WTC11 (cell line): ENCODE results near the gene TBC1D24. TPM values are rescaled to one million over a fixed set of nuclear protein-coding genes. Genes with fewer than 3 reads are reported as not detected.

ENCODE experiments used
- ATF1 ChIP-seq: sonication (generic); formaldehyde crosslinking; IDR thresholded peaks from 2 replicates; pipeline ENCODE4 v1.8.1; 2023; ENCODE audit warnings: mild to moderate bottlenecking, moderate library complexity, missing genetic modification reagents
- CREM ChIP-seq: sonication (generic); formaldehyde crosslinking; IDR thresholded peaks from 2 replicates; pipeline ENCODE4 v1.8.1; 2022; ENCODE audit warnings: mild to moderate bottlenecking, missing genetic modification reagents, moderate library complexity
- E2F4 ChIP-seq: sonication (generic); formaldehyde crosslinking; IDR thresholded peaks from 2 replicates; pipeline ENCODE4 v1.8.1; 2022; ENCODE audit warnings: low read depth, mild to moderate bottlenecking, moderate library complexity, missing genetic modification reagents, borderline replicate concordance
- ETV6 ChIP-seq: sonication (generic); formaldehyde crosslinking; IDR thresholded peaks from 2 replicates; pipeline ENCODE4 v1.8.1; 2022; ENCODE audit warnings: mild to moderate bottlenecking, missing genetic modification reagents
- FOXP4 ChIP-seq: sonication (generic); formaldehyde crosslinking; IDR thresholded peaks from 2 replicates; pipeline ENCODE4 v1.8.0; 2022; ENCODE audit warnings: mild to moderate bottlenecking, missing genetic modification reagents
- GRHL2 ChIP-seq: fragments of 250-450 bp; sonication (Bioruptor Pico); IDR thresholded peaks from 2 replicates; pipeline ENCODE4 v1.8.0; 2022; ENCODE audit warnings: mild to moderate bottlenecking, moderate library complexity; ENCODE audit not compliant: insufficient replicate concordance, severe bottlenecking
- HMGXB4 ChIP-seq: sonication (generic); formaldehyde crosslinking; IDR thresholded peaks from 2 replicates; pipeline ENCODE4 v1.8.1; 2023; ENCODE audit warnings: mild to moderate bottlenecking, moderate library complexity, missing genetic modification reagents
- JAZF1 ChIP-seq: fragments of 250-450 bp; sonication (Bioruptor Pico); IDR thresholded peaks from 2 replicates; pipeline ENCODE4 v1.9.0; 2021; ENCODE audit warnings: moderate library complexity, mild to moderate bottlenecking, inconsistent platforms
- NR2C2 ChIP-seq: sonication (generic); formaldehyde crosslinking; IDR thresholded peaks from 2 replicates; pipeline ENCODE4 v1.8.0; 2022; ENCODE audit warnings: mild to moderate bottlenecking, missing genetic modification reagents
- PRRX2 ChIP-seq: fragments of 250-450 bp; sonication (Bioruptor Pico); IDR thresholded peaks from 2 replicates; pipeline ENCODE4 v1.8.0; 2021; ENCODE audit warnings: mild to moderate bottlenecking
- TEAD4 ChIP-seq: sonication (generic); formaldehyde crosslinking; IDR thresholded peaks from 2 replicates; pipeline ENCODE4 v1.8.0; 2022; ENCODE audit warnings: mild to moderate bottlenecking, missing genetic modification reagents
- ZBTB21 ChIP-seq: sonication (generic); formaldehyde crosslinking; IDR thresholded peaks from 2 replicates; pipeline ENCODE4 v1.8.1; 2023; ENCODE audit warnings: mild to moderate bottlenecking, missing genetic modification reagents, borderline replicate concordance
- ZBTB43 ChIP-seq: sonication (generic); formaldehyde crosslinking; IDR thresholded peaks from 2 replicates; pipeline ENCODE4 v1.8.1; 2023; ENCODE audit warnings: mild to moderate bottlenecking, missing genetic modification reagents
- ZMAT4 ChIP-seq: fragments of 250-450 bp; sonication (Bioruptor Pico); IDR thresholded peaks from 2 replicates; pipeline ENCODE4 v1.9.0; 2021; ENCODE audit warnings: mild to moderate bottlenecking
- ZNF121 ChIP-seq: sonication (generic); formaldehyde crosslinking; IDR thresholded peaks from 2 replicates; pipeline ENCODE4 v1.8.0; 2023; ENCODE audit warnings: missing genetic modification reagents
- ZNF138 ChIP-seq: sonication (generic); formaldehyde crosslinking; conservative IDR thresholded peaks from 2 replicates; pipeline ENCODE4 v1.8.1; 2022; ENCODE audit warnings: mild to moderate bottlenecking, moderate library complexity, missing genetic modification reagents
- ZNF317 ChIP-seq: sonication (generic); formaldehyde crosslinking; IDR thresholded peaks from 2 replicates; pipeline ENCODE4 v1.8.1; 2023; ENCODE audit warnings: low read depth, mild to moderate bottlenecking, moderate library complexity, missing genetic modification reagents, borderline replicate concordance
- ZNF396 ChIP-seq: fragments of 250-450 bp; sonication (Bioruptor Pico); IDR thresholded peaks from 2 replicates; pipeline ENCODE4 v1.8.0; 2021; ENCODE audit warnings: mild to moderate bottlenecking, moderate library complexity, borderline replicate concordance
- ZNF671 ChIP-seq: fragments of 250-450 bp; sonication (Bioruptor Pico); IDR thresholded peaks from 2 replicates; pipeline ENCODE4 v1.8.0; 2021; ENCODE audit warnings: mild to moderate bottlenecking
- total RNA-seq: library from RNA; stranded (reverse); gene quantifications from 3 replicates; pipeline ENCODE4 v1.2.3, GENCODE V29; 2021
- TF ChIP-seq, protein P1 (sequence below): sonication (generic); formaldehyde crosslinking; IDR thresholded peaks from 2 replicates; pipeline ENCODE4 v1.8.0; 2022; ENCODE audit warnings: missing genetic modification reagents
- TF ChIP-seq, protein P2 (sequence below): sonication (generic); formaldehyde crosslinking; IDR thresholded peaks from 2 replicates; pipeline ENCODE4 v1.8.0; 2023; ENCODE audit warnings: mild to moderate bottlenecking, missing genetic modification reagents
- TF ChIP-seq, protein P3 (sequence below): fragments of 250-450 bp; sonication (Bioruptor Pico); IDR thresholded peaks from 2 replicates; pipeline ENCODE4 v2.1.2; 2022; ENCODE audit warnings: mild to moderate bottlenecking, moderate library complexity
- TF ChIP-seq, protein P4 (sequence below): sonication (generic); formaldehyde crosslinking; IDR thresholded peaks from 2 replicates; pipeline ENCODE4 v1.8.1; 2023; ENCODE audit warnings: mild to moderate bottlenecking, missing genetic modification reagents, moderate library complexity

The TBC1D24 gene
- total RNA-seq, 1 experiment from 2014 or later: 21.0 TPM

GRCh38 chr16:2471653-2472487, 3.1 kb upstream of the TBC1D24 start (continued):
- peak; percentile 74 for TF ChIP-seq FOXP4 (CRISPR knock-in tag)
- no peak for TF ChIP-seq PRRX2 (CRISPR knock-in tag)
- TF ChIP-seq TEAD4: no peak
- TF ChIP-seq ZBTB21 (CRISPR knock-in tag): no peak
- no peak for TF ChIP-seq E2F4 (CRISPR knock-in tag)
- no peak for TF ChIP-seq ZBTB43 (CRISPR knock-in tag)
- no peak for TF ChIP-seq ZNF317
- no peak for TF ChIP-seq CREM (CRISPR knock-in tag)
- TF ChIP-seq, protein P1, sequence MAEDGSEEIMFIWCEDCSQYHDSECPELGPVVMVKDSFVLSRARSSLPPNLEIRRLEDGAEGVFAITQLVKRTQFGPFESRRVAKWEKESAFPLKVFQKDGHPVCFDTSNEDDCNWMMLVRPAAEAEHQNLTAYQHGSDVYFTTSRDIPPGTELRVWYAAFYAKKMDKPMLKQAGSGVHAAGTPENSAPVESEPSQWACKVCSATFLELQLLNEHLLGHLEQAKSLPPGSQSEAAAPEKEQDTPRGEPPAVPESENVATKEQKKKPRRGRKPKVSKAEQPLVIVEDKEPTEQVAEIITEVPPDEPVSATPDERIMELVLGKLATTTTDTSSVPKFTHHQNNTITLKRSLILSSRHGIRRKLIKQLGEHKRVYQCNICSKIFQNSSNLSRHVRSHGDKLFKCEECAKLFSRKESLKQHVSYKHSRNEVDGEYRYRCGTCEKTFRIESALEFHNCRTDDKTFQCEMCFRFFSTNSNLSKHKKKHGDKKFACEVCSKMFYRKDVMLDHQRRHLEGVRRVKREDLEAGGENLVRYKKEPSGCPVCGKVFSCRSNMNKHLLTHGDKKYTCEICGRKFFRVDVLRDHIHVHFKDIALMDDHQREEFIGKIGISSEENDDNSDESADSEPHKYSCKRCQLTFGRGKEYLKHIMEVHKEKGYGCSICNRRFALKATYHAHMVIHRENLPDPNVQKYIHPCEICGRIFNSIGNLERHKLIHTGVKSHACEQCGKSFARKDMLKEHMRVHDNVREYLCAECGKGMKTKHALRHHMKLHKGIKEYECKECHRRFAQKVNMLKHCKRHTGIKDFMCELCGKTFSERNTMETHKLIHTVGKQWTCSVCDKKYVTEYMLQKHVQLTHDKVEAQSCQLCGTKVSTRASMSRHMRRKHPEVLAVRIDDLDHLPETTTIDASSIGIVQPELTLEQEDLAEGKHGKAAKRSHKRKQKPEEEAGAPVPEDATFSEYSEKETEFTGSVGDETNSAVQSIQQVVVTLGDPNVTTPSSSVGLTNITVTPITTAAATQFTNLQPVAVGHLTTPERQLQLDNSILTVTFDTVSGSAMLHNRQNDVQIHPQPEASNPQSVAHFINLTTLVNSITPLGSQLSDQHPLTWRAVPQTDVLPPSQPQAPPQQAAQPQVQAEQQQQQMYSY (CRISPR knock-in tag): no peak; the same call in 1 of the 2 replicates
- no peak for TF ChIP-seq ZNF671 (CRISPR knock-in tag)
- no peak for TF ChIP-seq ATF1 (CRISPR knock-in tag)
- TF ChIP-seq, protein P2, sequence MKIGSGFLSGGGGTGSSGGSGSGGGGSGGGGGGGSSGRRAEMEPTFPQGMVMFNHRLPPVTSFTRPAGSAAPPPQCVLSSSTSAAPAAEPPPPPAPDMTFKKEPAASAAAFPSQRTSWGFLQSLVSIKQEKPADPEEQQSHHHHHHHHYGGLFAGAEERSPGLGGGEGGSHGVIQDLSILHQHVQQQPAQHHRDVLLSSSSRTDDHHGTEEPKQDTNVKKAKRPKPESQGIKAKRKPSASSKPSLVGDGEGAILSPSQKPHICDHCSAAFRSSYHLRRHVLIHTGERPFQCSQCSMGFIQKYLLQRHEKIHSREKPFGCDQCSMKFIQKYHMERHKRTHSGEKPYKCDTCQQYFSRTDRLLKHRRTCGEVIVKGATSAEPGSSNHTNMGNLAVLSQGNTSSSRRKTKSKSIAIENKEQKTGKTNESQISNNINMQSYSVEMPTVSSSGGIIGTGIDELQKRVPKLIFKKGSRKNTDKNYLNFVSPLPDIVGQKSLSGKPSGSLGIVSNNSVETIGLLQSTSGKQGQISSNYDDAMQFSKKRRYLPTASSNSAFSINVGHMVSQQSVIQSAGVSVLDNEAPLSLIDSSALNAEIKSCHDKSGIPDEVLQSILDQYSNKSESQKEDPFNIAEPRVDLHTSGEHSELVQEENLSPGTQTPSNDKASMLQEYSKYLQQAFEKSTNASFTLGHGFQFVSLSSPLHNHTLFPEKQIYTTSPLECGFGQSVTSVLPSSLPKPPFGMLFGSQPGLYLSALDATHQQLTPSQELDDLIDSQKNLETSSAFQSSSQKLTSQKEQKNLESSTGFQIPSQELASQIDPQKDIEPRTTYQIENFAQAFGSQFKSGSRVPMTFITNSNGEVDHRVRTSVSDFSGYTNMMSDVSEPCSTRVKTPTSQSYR (CRISPR knock-in tag): no peak
- 0 out of 2 replicates have a peak, but pooled peaks have one; percentile 48 for TF ChIP-seq NR2C2 (CRISPR knock-in tag)
- TF ChIP-seq ZNF138: no peak
- no peak for TF ChIP-seq ZMAT4 (CRISPR knock-in tag)
- TF ChIP-seq GRHL2 (CRISPR knock-in tag): no peak
- 0 out of 2 replicates have a peak, but pooled peaks have one; percentile 4 for TF ChIP-seq ZNF121 (CRISPR knock-in tag)
- TF ChIP-seq ZNF396: no peak
- TF ChIP-seq, protein P3, sequence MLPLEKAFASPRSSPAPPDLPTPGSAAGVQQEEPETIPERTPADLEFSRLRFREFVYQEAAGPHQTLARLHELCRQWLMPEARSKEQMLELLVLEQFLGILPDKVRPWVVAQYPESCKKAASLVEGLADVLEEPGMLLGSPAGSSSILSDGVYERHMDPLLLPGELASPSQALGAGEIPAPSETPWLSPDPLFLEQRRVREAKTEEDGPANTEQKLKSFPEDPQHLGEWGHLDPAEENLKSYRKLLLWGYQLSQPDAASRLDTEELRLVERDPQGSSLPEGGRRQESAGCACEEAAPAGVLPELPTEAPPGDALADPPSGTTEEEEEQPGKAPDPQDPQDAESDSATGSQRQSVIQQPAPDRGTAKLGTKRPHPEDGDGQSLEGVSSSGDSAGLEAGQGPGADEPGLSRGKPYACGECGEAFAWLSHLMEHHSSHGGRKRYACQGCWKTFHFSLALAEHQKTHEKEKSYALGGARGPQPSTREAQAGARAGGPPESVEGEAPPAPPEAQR (CRISPR knock-in tag): no peak
- TF ChIP-seq ETV6 (CRISPR knock-in tag): peak; percentile 11
- TF ChIP-seq JAZF1 (CRISPR knock-in tag): no peak
- no peak for TF ChIP-seq HMGXB4 (CRISPR knock-in tag)
- TF ChIP-seq, protein P4, sequence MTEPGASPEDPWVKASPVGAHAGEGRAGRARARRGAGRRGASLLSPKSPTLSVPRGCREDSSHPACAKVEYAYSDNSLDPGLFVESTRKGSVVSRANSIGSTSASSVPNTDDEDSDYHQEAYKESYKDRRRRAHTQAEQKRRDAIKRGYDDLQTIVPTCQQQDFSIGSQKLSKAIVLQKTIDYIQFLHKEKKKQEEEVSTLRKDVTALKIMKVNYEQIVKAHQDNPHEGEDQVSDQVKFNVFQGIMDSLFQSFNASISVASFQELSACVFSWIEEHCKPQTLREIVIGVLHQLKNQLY (CRISPR knock-in tag): no peak
